ENCODE results near the gene SHOC2.

GRCh38 chr10:110939419-110939818 lies 20.0 kb downstream of the SHOC2 start:
- no peak for TF ChIP-seq POLR2AphosphoS5 (IDR thresholded peaks at IDR 0.05; ENCODE audit: low read depth, low read length)
- no peak for TF ChIP-seq REST (IDR thresholded peaks at IDR 0.05; ENCODE audit: insufficient read depth in 1 of 2, low read depth in 2 of 2, low read length in 2 of 2)
